GM19463 (cell line): ENCODE results near the gene DOK5.

Source experiments
- ATAC-seq: cut with Tn5 transposase; IDR thresholded peaks from one replicate; pipeline ENCODE4 v1.9.1; 2021; ENCODE audit warnings: mild to moderate bottlenecking, moderate library complexity; ENCODE audit not compliant: unreplicated experiment

DOK5 gene

DNA sequence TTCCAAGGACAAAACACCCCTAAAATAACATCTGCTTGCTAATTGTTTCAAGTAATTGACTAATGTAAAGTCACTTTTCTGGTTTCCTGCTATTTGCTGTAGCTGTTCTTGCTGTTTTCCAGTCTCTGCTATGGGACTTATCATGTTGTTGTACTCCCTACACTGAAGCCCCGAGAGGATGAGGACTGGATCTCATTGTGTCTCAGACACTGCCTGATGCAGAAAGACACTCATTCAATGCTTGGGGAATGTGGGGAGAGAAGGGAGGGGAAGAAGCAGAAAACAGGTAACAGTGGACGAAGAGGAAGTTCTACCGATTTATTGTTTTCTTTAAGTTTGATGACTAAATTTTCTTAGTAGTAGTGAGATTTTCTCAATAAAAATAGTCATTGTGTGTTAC is 79.8 kb downstream of the DOK5 start:
- ATAC-seq = no peak

DNA sequence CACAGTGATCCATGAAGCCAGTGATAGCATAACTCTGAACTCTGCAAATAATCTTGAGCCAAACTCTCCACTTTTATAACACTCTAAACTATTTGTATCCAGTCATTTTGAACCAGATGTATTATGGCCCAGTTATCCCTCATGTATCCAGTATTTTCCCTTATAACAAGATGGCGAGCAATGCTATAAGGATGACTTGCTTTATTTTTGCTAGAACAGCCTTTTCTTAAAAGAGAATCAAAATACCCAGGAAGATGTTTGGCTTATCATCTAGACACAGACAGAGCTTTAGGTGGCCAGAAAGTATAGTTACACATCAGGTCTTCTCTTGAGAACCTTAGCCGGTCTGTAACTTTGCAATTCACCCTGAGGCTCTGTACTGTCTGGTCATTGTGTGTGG is 81.0 kb downstream of the DOK5 start:
- no peak for ATAC-seq

DNA sequence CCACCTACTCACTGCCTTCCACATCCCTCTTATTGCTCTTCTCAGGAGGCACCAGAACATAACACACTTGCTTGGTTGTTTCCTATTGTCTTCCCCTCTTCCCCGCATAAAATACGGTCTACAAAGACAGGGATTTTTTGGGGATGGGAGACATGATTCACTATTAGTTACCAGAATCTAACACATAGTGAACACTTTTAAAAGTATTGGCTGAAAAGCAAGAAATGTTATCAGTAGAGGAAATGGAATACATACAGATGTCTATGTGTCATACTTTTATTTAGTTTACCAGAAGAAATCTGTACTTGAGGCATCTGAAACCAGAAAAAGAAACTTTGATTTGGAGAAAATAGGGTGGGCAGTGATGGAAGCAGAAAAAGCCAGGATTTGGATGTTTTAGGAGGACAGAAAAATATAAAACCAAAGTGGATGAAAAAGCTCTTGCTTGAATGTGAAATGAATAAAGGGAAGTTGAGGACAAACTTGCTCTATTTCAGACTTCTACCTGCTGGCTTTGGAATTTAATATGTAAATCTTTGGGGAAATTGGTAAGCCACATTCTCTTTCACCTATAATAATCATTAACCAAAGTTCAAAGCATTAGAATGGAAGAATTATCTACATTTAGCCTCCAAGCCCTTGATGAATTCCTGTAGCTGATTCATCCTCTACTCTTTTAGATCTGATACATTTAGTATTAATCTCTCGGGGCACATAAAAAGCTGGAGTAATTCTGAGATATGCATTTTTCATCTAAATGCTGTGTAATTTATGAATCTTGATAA is 82.6 kb downstream of the DOK5 start:
- ATAC-seq = no peak

DNA sequence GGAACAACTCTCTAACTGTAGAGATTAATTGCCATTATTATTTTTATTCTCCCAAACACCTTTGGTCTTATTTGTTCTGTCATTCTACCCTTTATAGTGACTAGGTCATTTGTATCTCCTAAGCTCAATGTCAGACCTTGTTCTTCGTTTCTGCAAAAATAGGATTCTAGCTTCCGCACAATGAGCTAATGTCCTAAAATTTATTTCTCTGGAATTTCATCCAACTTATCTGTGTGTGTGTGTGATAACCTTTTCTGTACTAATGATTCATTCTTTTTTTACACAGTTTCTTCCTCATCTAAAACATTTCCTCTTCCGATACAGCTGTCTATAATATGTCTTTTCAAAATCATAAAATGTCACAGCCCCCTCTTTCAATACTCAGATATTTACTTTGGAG is 84.5 kb downstream of the DOK5 start:
- ATAC-seq = no peak

DNA sequence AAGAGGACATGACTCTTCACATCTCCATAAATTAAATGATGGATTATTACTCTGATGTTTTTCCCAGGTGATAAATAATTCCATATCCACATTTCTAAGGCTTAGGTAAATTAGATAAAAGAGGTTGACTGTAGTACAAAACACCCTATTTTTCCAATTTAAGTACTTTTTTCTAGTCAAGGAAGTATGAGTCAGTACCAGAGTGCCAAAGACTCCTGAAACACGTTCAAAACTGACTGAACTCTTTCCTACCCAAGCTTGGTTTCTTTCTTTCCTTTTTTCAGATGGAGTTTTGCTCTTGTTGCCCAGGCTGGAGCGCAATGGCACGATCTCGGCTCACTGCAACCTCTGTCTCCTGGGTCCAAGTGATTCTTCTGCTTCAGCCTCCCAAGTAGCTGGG is 85.0 kb downstream of the DOK5 start:
- no peak for ATAC-seq

DNA sequence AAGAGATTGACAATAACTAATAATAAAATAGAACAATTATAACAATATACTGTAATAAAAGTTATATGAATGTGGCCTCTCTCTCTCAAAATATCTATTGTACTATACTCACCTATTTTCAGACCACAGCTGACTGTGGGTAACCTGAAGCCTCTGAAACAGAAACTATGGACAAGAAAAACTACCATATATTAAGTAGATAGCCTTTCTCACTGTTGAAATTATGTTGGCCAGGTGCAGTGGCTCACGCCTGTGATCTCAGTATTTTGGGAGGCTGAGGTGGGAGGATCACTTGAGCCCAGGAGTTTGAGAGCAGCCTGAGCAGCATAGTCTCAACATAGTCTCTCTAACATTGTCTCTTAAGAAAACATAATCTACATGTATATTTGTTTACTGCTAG is 89.9 kb downstream of the DOK5 start:
- no peak for ATAC-seq

DNA sequence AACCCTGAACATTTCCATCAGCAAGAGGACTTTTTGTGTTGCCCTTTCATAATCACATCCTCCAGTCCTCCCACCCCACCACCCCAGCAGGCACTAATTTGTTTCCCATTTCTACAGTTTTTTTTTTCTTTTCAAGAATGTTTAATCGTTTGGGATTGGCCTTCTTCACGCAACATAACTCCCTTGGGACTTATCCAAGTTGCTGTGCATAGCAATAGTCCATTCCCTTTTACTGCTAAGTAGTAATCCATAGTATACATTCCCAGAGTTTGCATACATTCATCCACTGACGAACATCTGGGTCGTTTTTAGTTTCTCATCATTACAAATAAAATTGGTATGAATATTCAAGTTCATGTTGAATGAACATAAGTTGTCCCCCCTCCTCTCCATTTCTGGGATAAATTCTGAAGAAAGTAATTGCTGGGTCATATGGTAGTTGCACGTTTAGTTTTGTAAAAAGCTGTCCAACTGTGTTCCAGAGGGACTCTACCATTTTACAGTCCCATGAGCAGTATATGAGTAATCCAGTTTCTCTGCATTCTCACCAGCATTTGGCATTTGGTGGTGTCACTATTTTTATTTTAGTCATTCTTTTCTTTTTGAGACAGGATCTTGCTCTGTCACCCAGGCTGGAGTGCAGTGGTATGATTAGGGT is 90.8 kb downstream of the DOK5 start:
- ATAC-seq = no peak

DNA sequence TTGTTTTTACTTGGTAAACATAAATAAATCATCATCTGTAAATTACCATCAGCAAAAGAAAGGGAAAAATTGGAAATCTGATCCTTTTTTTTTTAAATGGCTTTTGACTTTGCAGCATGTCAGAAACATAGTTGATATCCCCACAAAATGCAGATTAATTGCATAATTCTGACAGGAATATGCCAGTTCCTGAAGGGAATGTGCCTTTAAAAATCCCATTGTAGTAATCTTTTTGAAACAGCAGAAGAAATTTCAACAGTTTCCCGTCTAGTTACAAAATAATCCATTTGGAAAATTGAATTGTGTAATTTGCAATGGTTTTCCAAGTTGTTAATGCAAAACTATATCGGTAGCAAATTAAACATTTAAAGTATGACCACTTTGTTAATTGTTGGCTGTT is 95.2 kb downstream of the DOK5 start:
- no peak for ATAC-seq

DNA sequence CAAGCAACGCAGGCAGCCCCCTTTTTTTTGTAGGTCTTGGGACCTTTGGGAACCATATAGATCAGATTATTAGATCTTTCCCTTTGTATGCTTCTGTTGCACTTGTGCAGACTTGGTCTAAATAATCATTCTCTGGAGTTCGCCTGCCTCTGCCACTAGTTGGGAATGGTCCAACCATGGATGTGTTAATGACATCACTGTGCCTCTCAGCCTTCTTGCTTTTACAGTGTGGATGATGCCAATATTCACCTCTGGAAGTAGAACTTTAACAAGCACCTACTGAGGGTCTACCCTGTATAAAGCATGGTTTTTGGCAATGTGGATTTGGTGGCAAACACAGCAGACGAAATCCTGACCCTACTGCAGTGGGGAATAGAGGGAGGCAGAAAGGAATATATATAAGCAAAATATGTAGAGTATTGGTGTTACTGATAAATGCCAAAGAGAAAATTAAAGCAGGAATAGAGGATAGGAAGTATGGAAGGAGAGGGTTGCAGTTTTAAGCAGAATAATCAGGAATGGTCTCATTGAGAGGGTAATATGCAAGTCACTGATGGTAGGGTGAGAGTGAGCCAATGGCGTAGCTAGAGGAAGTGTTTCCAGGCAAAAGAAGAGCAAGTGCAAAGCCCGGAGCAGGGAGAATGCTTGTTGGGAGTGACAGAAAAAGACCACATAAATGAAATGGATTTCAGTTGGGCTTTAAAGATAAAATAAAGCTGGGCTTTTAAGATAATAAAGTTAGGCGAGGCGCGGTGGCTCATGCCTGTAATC is 97.5 kb downstream of the DOK5 start:
- ATAC-seq = no peak

DNA sequence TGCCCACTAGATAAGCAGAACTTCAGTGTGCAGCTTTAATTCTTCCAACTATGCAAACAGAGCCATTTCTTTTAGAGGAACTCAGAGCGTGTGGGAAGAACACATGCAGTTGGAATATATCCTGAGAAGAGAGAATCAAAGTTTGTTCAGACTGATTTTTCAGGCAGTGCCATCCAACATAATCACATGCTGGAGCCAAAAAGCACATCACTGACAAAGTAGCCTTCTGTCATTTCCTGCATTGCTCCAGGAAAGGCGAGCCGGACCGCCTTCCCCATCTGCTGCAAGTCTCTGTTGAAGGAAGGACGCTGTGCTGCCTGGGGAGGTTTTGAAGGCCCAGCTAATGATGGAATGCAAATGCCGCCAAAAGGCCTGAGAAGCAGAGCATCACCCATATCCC is 98.4 kb downstream of the DOK5 start:
- ATAC-seq = no peak

DNA sequence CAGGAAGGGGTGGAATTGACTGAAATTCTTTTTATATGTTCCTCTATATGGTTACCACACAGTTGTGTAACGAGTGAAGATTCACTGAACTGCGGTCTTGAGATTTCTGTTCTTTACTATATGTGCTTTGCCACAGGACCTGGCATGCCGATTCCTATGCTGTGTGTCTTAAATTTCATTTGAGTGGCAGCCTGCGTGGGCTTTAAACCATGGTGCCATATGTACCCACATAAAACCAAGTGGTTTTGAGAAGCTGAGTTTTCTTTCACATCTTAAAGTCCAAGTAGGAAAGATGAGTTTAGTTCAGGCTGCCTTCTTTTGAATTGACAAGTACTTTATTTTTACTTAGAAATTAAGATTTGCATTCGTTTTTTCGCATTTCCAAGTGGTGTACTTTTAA is 101.1 kb downstream of the DOK5 start:
- no peak for ATAC-seq

- no peak for ATAC-seq
These were observed 102.2 kb downstream of the DOK5 start for GRCh38 chr20:54577637-54578036.

GRCh38 chr20:54585217-54585616 is 109.8 kb downstream of the DOK5 start:
- no peak for ATAC-seq

GRCh38 chr20:54587408-54587807 is 112.0 kb downstream of the DOK5 start:
- no peak for ATAC-seq

DNA sequence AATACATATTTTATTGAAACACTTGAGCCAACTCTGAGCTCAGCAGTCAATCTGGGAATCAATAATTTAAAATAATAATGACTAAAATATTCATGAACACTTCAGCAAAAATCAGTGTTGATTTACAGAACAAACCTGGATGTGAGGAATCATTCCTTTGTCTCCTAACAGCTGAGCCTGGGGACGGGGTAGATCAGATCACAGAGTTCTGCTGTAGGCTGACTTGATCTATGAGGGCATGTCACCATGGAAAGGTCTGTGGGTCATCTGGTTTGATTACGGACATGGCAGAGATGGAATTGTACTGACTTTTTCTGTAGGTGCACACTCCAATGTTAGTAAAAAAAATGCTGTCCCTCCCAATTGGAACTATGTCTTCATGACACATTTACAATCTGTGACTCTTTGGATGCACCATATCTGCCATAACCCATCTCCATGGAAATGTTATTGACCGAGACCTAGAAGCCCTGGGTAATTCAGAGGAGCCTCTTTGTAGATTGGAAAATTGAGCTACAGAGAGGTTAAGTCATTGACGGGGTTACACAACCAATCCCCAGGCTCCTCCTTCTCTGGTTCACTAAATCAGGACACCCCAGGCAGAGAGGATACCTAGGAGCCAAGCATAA is 114.1 kb downstream of the DOK5 start:
- ATAC-seq = no peak

DNA sequence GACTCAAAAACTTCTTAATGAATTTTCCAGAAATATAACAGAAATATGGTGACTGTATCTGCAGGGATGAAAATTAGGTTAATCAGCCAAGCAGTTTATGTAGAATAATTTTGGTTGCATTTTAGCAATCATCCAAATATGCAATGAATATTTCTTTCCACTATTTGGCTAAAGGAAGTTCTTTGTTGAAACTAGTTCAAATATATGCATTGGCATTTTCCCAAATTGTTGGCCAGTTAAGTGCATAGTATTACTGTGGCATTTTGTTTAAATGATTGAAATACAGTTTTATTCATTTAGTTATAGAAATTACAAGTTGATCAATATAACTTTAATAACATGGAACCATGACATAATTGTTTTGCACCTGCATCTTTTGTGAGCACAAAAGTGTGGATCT is 115.5 kb downstream of the DOK5 start:
- ATAC-seq = no peak

GRCh38 chr20:54596651-54597050 is 121.3 kb downstream of the DOK5 start:
- no peak for ATAC-seq

- no peak for ATAC-seq
These were observed 123.0 kb downstream of the DOK5 start for GRCh38 chr20:54598352-54598751.

DNA sequence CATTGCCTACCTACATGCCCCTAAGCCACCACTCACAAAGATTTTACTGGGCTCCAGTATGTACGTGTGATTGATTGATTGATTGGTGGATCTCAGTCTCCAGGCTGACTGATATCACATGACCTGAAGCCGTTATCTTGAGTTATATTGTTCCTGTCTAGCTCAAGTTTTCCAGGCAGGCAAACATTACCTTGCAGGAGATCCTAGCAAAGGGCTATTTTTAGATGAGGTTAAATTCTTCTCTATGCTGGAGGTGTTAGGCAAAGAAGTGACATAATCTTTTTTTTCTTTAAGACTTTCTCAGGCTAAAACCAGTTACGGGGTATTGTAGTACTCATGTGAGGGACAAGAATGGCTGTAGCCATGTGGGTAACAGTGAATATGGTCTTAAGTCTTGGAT is 125.2 kb downstream of the DOK5 start:
- no peak for ATAC-seq

GRCh38 chr20:54601831-54602515 is 126.6 kb downstream of the DOK5 start:
- ATAC-seq = no peak

GRCh38 chr20:54605319-54605718 is 129.9 kb downstream of the DOK5 start:
- ATAC-seq = no peak
